HFFc6 (cell line): ENCODE measurements around the gene TCF7L1. TPM values are rescaled to one million over a fixed set of nuclear protein-coding genes. Genes with fewer than 3 reads are reported as not detected.

Experiments
- DNase-seq: peaks from one replicate; pipeline ENCODE4 v3.0.0-alpha.2; 2018
- H3K27ac Mint-ChIP-seq: 2 replicates; pipeline ENCODE4 v1.8.0; 2020; ENCODE audit warnings: mild to moderate bottlenecking, mixed read lengths
- H3K27me3 Mint-ChIP-seq: 2 replicates; pipeline ENCODE4 v1.8.0; 2021; ENCODE audit warnings: mild to moderate bottlenecking, moderate library complexity, mixed read lengths; ENCODE audit not compliant: insufficient read depth
- H3K36me3 Mint-ChIP-seq: 2 replicates; pipeline ENCODE4 v1.8.0; 2021; ENCODE audit warnings: low read depth, mixed read lengths
- H3K4me1 Mint-ChIP-seq: 2 replicates; pipeline ENCODE4 v1.8.0; 2020; ENCODE audit warnings: low read depth, mixed read lengths
- H3K4me3 Mint-ChIP-seq: 2 replicates; pipeline ENCODE4 v1.8.0; 2020; ENCODE audit warnings: mild to moderate bottlenecking, moderate library complexity, mixed read lengths
- H3K9me3 Mint-ChIP-seq: 2 replicates; pipeline ENCODE4 v1.8.0; 2020; ENCODE audit warnings: mild to moderate bottlenecking, mixed read lengths
- CTCF ChIP-seq: fragments of 200-600 bp; sonication (generic); IDR thresholded peaks from 2 replicates; pipeline ENCODE4 v1.5.0; 2021; ENCODE audit warnings: antibody characterized with exemption, mild to moderate bottlenecking
- total RNA-seq, 6 experiments: library from RNA; stranded (reverse); fragmentation: NEBNext Ultra II Directional; extraction: Animal tissue kit (Norgen Biotek cat#: 25700); gene quantifications; 2 replicates in 1 of 6; 3 replicates in 5 of 6; pipeline ENCODE4 v1.2.3, GENCODE V29; 2021

TCF7L1 gene
- total RNA-seq, 6 experiments from 2014 or later: 2.6 to 10.3 (median 9.4) TPM

GRCh38 chr2:85231952-85232351 is 98.8 kb downstream of the TCF7L1 start:
- H3K4me1 Mint-ChIP-seq: no peaks in the 10 kb centered on the region
- H3K9me3 Mint-ChIP-seq: no peaks in the 10 kb centered on the region

GRCh38 chr2:85234868-85235267 is 101.7 kb downstream of the TCF7L1 start:
- Mint-ChIP-seq H3K4me1 (no peaks in the 10 kb centered on the region), H3K4me3 (no peak overlapping the region), H3K27me3 (peaks cover 7% of the 10 kb centered on the region; the same call in 1 of the 2 replicates), H3K36me3 (no peaks in the 10 kb centered on the region), H3K27ac (no peak overlapping the region), H3K9me3 (no peaks in the 10 kb centered on the region)
- TF ChIP-seq CTCF: no peak
- DNase-seq: no peak

More at GRCh38 chr2:85231952-85232351, 98.8 kb downstream of the TCF7L1 start:
- H3K27ac Mint-ChIP-seq: no peak overlapping the region
- H3K27me3 Mint-ChIP-seq: peaks cover 4% of the 10 kb centered on the region; the same call in 1 of the 2 replicates
- H3K36me3 Mint-ChIP-seq: no peaks in the 10 kb centered on the region
- DNase-seq: no peak
- no peak for TF ChIP-seq CTCF
- no peak overlapping the region for H3K4me3 Mint-ChIP-seq

- H3K4me3 Mint-ChIP-seq: no peak overlapping the region
- H3K4me1 Mint-ChIP-seq: no peaks in the 10 kb centered on the region
- H3K27ac Mint-ChIP-seq: no peak overlapping the region
- DNase-seq: no peak
- peaks cover 7% of the 10 kb centered on the region; the same call in 1 of the 2 replicates for H3K27me3 Mint-ChIP-seq
- no peaks in the 10 kb centered on the region for H3K36me3 Mint-ChIP-seq
- no peak for TF ChIP-seq CTCF
- H3K9me3 Mint-ChIP-seq: no peaks in the 10 kb centered on the region
These were observed 102.1 kb downstream of the TCF7L1 start for GRCh38 chr2:85235281-85235680.

- H3K9me3 Mint-ChIP-seq: no peaks in the 10 kb centered on the region
- no peak overlapping the region for H3K27ac Mint-ChIP-seq
- peaks cover 7% of the 10 kb centered on the region; the same call in 1 of the 2 replicates for H3K27me3 Mint-ChIP-seq
- no peak for TF ChIP-seq CTCF
- H3K4me3 Mint-ChIP-seq: no peak overlapping the region
- DNase-seq: no peak
- peaks cover 5% of the 10 kb centered on the region for H3K4me1 Mint-ChIP-seq
- H3K36me3 Mint-ChIP-seq: no peaks in the 10 kb centered on the region
These were observed 102.9 kb downstream of the TCF7L1 start for GRCh38 chr2:85236084-85236483.

GRCh38 chr2:85237849-85238565 is 104.8 kb downstream of the TCF7L1 start:
- Mint-ChIP-seq H3K9me3 (no peaks in the 10 kb centered on the region), H3K36me3 (no peaks in the 10 kb centered on the region), H3K4me3 (no peak overlapping the region), H3K27ac (no peak overlapping the region), H3K4me1 (peaks cover 7% of the 10 kb centered on the region), H3K27me3 (peaks cover 3% of the 10 kb centered on the region; the same call in 1 of the 2 replicates)
- no peak for DNase-seq
- no peak for TF ChIP-seq CTCF
